ENCODE results near the gene HEG1.

DNA sequence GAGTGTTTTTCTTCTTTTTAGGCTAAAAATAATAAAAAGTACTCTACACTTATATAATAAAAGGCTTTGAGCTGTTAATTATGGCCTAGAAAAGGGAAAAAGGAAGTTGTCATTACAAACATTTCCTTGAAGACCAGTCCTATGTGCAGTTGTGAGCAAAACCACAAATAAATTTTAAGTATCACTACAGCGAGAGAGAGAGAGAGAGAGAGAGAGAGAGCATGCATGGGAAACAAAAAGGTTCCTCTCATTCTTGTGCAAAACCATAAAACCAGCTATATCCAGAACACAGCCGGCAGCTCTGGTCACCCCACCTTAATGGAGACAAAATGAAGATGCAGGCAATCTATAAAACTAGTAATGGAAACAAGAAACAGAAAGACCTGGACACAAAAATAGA, 33.6 kb downstream of the HEG1 start:
- no peak for TF ChIP-seq POLR2AphosphoS5 (IDR thresholded peaks at IDR 0.05; ENCODE audit: low read depth, low read length)
- no peak for TF ChIP-seq POLR2A (IDR thresholded peaks at IDR 0.05; ENCODE audit: low read depth, low read length)
